DMS53 treated with DMSO at 0.1 percent for 48 hours (cell line): Measurements from ENCODE around the gene NUDCD3.

Experiments
- DNase-seq: peaks from one replicate; lab custom pipeline; 2025; ENCODE audit not compliant: unreplicated experiment; lab: John Stamatoyannopoulos, UW

NUDCD3 gene

GRCh38 chr7:44372560-44373417 lies 117.7 kb downstream of the NUDCD3 start:
- no peak for DNase-seq

GRCh38 chr7:44368885-44369284 lies 121.6 kb downstream of the NUDCD3 start:
- peak; percentile 16 for DNase-seq

- no peak for DNase-seq
Measured at GRCh38 chr7:44368455-44368854, 122.0 kb downstream of the NUDCD3 start.

GRCh38 chr7:44367475-44368043 lies 122.9 kb downstream of the NUDCD3 start:
- no peak for DNase-seq

GRCh38 chr7:44366986-44367385 lies 123.5 kb downstream of the NUDCD3 start:
- DNase-seq = no peak

GRCh38 chr7:44353668-44354067 lies 136.8 kb downstream of the NUDCD3 start:
- DNase-seq = no peak

- DNase-seq = no peak
Measured at GRCh38 chr7:44348851-44349781, 141.3 kb downstream of the NUDCD3 start.

GRCh38 chr7:44348300-44348699 lies 142.2 kb downstream of the NUDCD3 start:
- DNase-seq = no peak

GRCh38 chr7:44347546-44348114 lies 142.8 kb downstream of the NUDCD3 start:
- DNase-seq = no peak

- DNase-seq = no peak
Measured at GRCh38 chr7:44346063-44346462, 144.4 kb downstream of the NUDCD3 start.

- DNase-seq = no peak
Measured at GRCh38 chr7:44341401-44341800, 149.1 kb downstream of the NUDCD3 start.

- no peak for DNase-seq
Measured at GRCh38 chr7:44338600-44338999, 151.9 kb downstream of the NUDCD3 start.

GRCh38 chr7:44336491-44336890 lies 154.0 kb downstream of the NUDCD3 start:
- DNase-seq = no peak

- DNase-seq = no peak
Measured at GRCh38 chr7:44335184-44335583, 155.3 kb downstream of the NUDCD3 start.

- no peak for DNase-seq
Measured at GRCh38 chr7:44334734-44335097, 155.7 kb downstream of the NUDCD3 start.

- DNase-seq = no peak
Measured at GRCh38 chr7:44333911-44334733, 156.3 kb downstream of the NUDCD3 start.

- no peak for DNase-seq
Measured at GRCh38 chr7:44331682-44332081, 158.8 kb downstream of the NUDCD3 start.

- no peak for DNase-seq
Measured at GRCh38 chr7:44330331-44330730, 160.1 kb downstream of the NUDCD3 start.

- no peak for DNase-seq
Measured at GRCh38 chr7:44329888-44330287, 160.6 kb downstream of the NUDCD3 start.
